GM12801 (cell line): Measurements from ENCODE around the gene ZNF710.

ENCODE experiments used
- CTCF ChIP-seq: IDR thresholded peaks from one replicate; pipeline ENCODE4 v1.5.1; 2011; ENCODE audit warnings: control low read depth; ENCODE audit not compliant: insufficient read length; ENCODE audit errors: extremely low read depth

The ZNF710 gene

GRCh38 chr15:90049666-90050604 is 48.8 kb downstream of the ZNF710 start:
- TF ChIP-seq CTCF: no peak

- TF ChIP-seq CTCF: no peak
Measured at GRCh38 chr15:90051874-90052273, 50.8 kb downstream of the ZNF710 start.

- no peak for TF ChIP-seq CTCF
Measured at GRCh38 chr15:90053685-90054466, 52.8 kb downstream of the ZNF710 start.

GRCh38 chr15:90054618-90055097 is 53.5 kb downstream of the ZNF710 start:
- TF ChIP-seq CTCF: no peak

GRCh38 chr15:90055182-90055581 is 54.1 kb downstream of the ZNF710 start:
- TF ChIP-seq CTCF: no peak

GRCh38 chr15:90056529-90056928 is 55.4 kb downstream of the ZNF710 start:
- no peak for TF ChIP-seq CTCF

- TF ChIP-seq CTCF: no peak
Measured at GRCh38 chr15:90058308-90058707, 57.2 kb downstream of the ZNF710 start.
